Measurements from ENCODE around the gene TARS2.

DNA sequence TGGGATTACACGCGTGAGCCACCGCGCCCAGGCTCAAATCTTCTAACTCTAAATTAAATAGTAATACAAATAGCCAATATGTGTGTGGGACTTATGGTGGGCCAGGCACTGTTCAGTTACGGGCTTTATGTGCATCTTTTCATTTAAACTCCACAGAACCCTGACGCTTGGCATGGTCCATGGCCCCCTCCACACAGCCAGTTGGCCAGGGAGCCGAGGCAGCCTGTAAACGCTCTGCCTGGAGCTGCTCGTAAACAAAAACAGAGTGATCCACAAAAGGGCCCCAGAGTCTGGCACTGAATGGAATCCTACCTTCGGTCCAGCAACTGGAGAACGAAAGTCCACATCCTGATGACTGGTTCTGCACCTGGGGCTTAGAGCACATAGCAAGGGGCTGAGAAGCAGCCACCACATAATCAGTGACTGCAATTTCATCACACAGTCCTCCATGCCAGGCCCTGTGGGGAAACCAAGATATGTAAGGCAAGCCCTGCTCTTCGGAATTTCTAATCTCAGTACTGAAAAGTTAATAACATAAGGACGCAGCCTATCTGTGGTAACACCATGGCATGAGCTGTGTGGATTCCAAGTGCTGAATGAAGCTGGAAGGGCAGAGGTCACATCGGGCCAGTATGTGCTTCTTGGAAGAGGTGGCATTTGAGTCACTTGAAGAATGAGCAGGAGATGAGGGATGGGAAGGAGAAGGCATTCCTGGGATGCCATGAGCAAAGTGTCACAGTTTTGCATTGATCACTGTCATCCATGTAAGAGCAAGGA, 48.5 kb downstream of the TARS2 start:
- TF ChIP-seq, protein P1, sequence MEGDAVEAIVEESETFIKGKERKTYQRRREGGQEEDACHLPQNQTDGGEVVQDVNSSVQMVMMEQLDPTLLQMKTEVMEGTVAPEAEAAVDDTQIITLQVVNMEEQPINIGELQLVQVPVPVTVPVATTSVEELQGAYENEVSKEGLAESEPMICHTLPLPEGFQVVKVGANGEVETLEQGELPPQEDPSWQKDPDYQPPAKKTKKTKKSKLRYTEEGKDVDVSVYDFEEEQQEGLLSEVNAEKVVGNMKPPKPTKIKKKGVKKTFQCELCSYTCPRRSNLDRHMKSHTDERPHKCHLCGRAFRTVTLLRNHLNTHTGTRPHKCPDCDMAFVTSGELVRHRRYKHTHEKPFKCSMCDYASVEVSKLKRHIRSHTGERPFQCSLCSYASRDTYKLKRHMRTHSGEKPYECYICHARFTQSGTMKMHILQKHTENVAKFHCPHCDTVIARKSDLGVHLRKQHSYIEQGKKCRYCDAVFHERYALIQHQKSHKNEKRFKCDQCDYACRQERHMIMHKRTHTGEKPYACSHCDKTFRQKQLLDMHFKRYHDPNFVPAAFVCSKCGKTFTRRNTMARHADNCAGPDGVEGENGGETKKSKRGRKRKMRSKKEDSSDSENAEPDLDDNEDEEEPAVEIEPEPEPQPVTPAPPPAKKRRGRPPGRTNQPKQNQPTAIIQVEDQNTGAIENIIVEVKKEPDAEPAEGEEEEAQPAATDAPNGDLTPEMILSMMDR (IDR thresholded peaks at IDR 0.05; ENCODE audit: insufficient read depth, low read length, poor library complexity, severe bottlenecking) = no peak
- no peak for TF ChIP-seq EZH2phosphoT487 (conservative IDR thresholded peaks at IDR 0.05; ENCODE audit: low read length)

Data from SU-DHL-6 (cell line).